GM20431 (cell line): ENCODE measurements around the gene PACS1.

Experiments
- in situ Hi-C: fragments of 300-500 bp; cut with MseI, MboI; formaldehyde crosslinking; loops from one replicate; pipeline ENCODE4 v1.15.0; 2020; ENCODE audit warnings: low sequenced_read_pairs; ENCODE audit not compliant: unreplicated experiment

PACS1 gene

DNA sequence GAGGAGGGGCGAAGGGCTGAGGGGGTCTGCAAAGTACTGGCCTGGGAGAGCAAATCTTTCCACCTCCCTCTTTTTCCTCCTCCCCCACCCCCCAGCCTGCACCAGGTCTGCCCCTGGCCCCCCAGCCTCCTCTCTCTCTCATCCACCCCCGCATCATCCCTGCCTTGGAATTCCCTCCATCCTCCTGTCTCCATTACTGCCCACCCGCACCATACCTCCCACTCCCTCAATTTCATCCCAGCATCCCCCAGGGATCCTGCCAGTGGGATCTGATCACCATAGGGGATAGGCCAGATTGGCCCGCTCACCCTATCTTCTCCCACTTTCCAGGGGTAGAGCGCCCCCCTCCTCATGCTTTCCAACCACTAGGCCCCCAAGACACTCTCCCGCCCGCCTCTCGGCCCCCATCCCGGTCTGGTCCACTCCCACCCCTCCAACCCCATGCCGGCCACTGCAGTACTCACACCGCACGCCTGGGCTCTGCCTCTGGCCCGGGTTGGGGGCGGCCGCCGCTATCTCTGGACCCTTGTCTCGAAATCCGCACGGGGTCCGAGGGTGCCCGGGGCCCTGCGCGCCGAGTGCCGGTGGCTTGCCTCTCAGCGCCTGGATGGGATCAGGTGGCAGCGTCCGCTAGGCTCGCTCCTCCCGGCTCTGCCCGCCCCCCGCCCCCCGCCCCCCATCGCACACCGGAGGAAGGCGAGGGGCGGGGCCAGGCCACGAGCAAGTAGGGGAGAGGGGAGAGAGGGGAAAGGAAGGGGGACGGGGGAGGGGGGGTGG lies 21.3 kb upstream of the PACS1 start, which contains the start of gene GAL3ST3:
Gene GAL3ST3, minus strand, starts transcription at position 615 of the 777 bp plus-strand sequence. CDS start 3,746 bp downstream, outside the sequence.
- in situ Hi-C loops: no loop called here

DNA sequence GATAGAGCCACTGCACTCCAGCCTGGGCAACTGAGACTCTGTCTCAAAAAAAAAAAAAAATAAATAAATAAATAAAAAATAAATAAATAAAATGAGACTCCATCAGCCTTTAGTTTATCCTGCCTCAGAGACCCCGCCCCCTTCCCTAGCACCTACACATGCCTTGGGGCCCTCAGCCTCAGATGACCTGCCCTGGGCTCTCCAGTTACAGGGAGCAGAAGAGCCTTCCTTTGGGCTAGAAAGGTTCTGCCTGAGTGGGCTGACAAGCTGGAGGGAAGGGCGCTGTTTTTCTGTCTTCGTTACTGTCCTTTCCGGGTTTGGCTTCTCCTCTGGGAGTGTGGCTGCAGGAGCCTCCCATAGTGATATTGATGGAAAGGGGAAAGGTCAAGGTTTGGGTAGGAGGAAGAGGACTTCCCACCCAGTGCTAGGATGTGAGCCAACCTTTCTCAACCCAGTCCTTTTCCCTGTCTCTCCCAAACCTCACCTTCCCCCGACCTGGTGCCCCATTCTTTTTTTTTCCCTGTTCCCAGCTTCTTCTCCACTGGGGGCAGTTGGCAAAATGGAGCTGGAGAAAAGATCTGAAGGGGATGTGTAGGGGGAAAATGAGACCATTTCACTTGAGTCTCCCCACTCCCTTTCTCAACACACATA lies 19.4 kb upstream of the PACS1 start:
- in situ Hi-C loops: no loop called here

DNA sequence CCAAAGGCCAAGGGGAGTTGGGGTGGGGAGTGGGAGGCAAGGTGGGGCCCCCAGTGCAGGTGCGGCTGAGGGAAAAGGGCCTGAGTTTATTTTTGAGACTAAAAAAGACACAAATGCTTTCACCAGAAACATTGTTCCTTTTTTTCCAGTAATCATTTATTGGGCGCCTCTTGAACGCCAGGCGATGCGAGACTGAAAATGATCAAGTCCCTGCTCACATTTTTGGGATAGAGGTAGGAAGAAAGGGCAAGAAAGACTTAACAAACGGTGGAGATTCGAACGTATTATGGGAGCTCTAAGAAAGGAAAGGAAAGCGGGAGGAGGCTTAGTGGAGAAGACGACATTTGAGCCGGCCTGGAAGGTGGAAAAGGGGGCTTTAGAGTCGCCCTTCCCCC lies 18.7 kb upstream of the PACS1 start:
- in situ Hi-C loops: no loop called here

DNA sequence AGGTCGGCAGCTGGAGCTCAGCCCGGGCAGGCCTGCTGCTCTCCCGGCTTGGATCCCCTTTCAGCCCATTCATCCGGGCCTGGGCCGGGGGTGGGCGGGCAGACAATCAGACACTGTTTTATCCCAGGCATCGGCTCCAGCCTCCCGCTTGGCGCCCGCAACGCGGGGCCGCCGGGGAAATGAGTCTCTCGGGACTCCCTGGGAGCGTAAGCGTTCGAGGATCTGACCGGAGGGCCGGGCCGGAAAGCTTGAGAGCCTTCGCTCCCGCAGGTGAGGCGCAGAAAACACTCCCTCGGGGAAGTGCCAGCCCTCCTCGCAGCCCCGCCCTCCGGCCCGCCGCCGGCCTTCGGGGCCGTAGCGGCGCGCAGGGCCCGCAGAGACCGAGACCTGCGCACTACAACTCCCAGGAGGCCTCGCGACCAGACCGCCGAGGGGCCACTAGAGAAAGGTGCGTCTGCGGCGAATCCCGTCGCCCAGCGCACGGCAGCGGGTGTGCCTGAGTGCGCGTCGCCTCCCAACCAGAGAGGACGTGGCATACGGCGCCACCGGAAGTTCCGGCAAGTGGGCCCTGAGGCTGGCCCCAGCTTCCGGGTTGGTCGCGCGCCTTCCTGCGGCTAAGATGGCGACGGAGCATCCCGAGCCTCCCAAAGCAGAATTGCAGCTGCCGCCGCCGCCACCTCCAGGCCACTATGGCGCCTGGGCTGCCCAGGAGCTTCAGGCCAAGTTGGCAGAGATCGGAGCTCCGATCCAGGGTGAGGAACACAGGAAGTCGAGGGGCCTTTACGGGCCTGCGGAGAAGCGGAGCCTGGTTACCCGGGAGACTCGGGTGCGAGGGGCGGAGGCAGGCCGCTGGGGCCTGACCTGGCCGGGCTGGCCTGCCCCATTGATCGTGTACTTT lies 18.1 kb upstream of the PACS1 start, which contains the start of gene SF3B2:
Gene SF3B2, plus strand, starts transcription at position 599 of the 898 bp plus-strand sequence. Its CDS starts 21 bp downstream, at position 620.
- in situ Hi-C loops: no loop called here

DNA sequence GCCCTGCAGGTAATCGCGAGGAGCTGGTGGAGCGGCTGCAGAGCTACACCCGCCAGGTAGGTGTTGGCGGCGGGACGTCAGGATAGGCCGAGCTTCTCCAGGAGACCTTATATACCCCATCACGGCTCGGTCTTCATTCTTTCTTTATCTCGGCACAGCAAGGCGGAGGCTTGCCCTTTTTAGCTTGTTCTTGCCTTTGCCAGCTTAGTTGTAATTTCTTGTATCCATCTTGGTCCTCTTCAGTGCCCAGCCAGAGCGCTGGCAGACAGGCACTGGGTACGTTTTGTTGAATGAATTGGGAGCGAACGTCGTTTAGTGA lies 17.4 kb upstream of the PACS1 start:
- in situ Hi-C loops: no loop called here

DNA sequence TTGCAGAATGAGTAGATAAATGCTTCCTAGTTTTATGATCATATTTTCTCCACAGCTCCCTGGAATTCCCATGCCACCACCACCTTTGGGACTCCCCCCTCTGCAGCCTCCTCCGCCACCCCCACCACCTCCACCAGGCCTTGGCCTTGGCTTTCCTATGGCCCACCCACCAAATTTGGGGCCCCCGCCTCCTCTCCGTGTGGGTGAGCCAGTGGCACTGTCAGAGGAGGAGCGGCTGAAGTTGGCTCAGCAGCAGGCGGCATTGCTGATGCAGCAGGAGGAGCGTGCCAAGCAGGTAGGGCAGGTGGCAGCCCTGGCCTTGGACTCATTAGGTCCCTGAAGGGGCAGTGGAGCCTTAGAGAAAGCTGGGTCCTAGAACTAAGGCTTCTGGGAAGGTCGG lies 15.1 kb upstream of the PACS1 start:
- in situ Hi-C loops: no loop called here

DNA sequence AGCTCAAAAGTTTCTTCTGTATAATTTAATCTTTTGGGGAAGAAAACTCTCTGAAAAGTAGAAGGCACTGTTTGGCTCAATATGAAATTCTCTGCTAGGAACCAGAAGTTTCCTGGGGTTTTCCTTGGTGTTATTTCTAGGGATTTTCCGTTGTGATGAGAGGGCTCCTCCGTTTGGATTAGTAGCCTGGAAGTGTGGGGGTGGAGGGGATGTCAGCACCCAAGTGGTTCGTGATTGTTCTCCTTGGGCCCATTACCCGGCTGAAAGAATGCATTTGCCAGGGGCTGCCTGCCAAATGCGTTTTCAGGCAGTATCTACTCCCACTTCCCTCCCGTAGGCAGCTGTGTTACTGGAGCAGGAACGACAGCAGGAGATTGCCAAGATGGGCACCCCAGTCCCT lies 13.6 kb upstream of the PACS1 start:
- in situ Hi-C loops: no loop called here

DNA sequence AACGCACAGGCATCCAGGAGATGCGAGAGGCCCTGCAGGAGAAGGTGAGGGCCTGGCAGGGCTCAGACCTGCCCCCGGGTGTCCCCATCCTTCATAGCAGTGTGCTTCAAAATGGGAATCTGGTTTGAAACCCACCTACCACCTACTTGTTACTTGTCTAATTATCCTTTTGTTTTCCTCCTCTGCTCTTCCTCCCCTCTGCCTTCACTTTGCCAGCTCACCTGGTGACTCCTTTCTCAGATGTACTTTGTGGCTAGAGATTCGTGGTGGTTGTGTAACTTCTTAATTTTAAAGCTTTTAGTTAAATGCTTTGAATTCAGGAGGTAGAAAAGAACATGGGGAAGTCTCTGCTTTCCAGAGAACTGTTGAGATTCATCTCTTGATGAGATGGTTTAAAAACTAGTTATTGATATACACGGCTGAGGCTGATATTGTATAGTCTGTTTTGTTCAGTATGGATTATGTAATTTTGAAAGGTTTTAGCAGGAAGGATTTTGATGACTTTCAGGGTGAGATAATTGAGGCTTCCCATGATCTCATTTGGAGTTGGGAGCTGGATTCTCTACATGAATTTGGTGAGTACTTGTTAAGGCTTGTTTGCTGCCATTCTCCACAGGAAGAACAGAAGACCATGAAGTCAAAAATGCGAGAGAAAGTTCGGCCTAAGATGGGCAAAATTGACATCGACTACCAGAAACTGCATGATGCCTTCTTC lies 9.9 kb upstream of the PACS1 start:
- in situ Hi-C loops: no loop called here

DNA sequence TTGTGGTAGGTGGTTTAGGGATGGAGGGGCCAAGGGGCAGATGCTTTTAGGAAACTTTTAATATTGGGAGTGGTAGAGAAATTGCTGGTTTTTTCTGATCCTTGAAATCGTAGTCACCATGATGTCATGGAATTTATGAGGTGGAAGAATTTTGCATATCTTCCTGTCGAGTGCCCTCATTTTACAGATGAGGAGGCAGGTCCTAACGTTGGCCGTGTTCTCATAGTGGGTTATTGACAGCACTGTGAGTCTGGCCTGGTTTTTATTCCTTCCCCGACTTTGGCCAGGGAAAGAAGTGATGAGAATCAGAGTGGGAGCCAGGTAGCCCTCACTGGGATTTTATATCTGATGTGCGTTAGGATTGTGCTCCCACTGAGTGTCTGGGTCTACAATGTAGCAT lies 8.8 kb upstream of the PACS1 start:
- in situ Hi-C loops: no loop called here

DNA sequence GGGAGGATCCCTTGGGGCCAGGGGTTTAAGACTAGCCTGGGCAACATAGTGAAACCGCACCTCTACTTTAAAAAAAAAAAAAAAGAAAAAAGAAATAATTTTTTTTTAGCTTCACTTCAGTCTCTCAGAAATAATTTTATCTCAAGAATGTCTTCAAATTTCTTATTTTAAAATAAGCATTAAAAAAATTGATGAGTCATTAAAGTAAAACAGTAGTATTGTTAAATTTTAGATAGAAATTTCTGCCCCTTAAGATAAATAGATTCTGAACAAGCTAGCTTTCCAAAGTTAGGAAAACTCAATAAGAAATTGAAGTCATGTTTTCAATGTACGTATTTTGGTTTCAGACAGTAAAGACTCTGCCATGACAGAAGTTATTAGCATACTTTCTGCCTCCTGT lies 7.7 kb upstream of the PACS1 start:
- in situ Hi-C loops: no loop called here

DNA sequence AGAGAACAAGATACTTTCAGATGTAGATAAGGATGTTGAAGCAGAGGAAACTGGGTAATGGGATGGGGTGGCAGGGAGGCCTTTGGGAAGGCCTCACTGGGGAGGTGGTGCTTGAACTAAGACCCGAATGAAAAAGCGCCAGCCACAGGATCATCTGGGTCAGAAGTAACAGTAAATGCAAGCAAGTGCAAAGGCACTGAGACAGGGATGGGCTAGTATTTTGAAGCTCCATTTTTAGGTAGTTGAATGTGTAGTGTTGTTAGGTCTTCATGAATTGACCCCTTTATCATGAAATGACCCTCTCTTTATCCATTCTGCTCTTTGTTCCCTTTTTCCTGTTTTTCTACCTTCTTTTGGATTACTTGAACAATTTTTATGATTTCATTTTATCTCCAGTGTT lies 6.2 kb upstream of the PACS1 start:
- in situ Hi-C loops: no loop called here

DNA sequence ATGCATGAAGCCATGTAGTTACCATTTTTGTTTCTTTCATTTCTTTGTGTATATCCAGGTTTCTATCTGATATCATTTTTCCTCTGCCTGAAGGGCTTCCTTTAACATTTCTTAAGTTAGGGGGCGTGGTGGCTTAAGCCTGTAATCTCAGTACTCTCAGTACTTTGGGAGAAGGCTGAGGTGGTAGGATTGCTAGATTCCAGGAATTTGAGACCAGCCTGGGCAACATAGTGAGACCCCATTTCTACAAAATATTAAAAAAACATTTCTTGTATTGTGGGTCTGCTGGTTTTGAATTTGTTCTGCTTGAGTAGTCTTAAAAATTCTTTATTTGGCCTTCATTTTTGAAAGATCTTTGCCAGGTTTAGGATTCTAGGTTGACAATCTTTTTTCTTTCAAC lies 5.5 kb upstream of the PACS1 start:
- in situ Hi-C loops: no loop called here

DNA sequence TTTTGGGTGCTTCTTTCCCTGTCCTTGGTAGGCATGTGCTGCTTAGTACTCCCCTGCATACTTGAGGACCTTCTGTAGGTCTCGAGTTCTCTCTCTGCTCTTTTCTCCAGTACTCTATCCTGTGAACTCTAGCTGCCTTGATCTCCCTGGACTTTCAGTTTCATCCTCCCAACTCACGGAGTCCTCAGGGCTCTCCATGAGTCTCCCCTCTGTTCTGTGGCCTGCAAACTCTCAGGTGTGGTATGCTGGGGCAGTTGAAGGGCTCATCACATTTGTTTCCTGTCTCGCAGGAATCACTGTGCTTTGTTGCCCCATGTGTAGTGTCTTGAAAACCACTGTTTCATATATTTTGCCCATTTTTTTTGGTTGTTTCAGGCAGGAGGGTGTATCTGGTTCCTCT lies 3.3 kb upstream of the PACS1 start:
- in situ Hi-C loops: loop anchor here (5.0 kb wide), 1 partner anchor 66 kb away; no protein-coding TSS in a partner anchor

DNA sequence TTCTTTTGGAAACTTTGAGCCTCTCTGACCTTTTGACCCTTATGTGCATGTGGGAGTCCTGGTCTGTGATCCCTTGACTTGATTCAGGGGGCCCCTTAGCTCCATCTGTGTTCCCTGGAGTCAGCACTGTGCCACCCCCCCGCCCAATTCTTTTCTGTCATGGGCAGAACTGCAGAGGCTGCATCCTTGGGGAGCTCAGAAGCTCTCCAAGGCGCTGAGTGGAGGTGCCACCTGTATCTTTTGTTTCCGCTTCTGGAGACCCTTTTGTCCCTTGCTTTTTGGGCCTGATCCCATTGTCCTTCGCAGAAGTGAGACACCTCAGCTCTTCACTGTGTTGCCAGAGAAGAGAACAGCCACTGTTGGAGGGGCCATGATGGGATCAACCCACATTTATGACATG lies 2.4 kb upstream of the PACS1 start:
- in situ Hi-C loops: loop anchor here (5.0 kb wide), 1 partner anchor 65 kb away; no protein-coding TSS in a partner anchor

DNA sequence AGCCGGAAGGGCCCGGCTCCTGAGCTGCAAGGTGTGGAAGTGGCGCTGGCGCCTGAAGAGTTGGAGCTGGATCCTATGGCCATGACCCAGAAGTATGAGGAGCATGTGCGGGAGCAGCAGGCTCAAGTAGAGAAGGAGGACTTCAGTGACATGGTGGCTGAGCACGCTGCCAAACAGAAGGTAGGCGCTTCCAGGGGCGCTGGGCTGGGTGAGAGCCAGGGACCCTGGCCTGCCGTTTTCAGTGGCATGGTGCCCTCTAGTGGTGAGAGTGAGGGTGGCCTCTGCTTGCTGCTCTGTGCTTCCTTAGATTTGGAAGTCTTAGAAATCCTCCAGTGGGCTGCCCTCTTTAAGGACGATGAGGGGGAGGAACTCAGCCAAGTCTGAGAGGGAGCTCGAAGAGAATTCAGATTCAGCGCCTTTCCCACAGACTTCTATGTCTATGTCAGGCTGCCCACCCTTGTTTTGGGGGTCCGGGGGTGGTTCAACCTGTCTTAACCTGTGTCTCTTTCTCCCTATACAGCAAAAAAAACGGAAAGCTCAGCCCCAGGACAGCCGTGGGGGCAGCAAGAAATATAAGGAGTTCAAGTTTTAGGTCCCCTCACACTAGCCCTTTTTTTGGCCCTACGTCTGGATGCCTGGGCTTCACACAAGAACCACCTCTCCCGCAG lies 1.8 kb upstream of the PACS1 start:
- in situ Hi-C loops: loop anchor here (5.0 kb wide), 1 partner anchor 64 kb away; no protein-coding TSS in a partner anchor

DNA sequence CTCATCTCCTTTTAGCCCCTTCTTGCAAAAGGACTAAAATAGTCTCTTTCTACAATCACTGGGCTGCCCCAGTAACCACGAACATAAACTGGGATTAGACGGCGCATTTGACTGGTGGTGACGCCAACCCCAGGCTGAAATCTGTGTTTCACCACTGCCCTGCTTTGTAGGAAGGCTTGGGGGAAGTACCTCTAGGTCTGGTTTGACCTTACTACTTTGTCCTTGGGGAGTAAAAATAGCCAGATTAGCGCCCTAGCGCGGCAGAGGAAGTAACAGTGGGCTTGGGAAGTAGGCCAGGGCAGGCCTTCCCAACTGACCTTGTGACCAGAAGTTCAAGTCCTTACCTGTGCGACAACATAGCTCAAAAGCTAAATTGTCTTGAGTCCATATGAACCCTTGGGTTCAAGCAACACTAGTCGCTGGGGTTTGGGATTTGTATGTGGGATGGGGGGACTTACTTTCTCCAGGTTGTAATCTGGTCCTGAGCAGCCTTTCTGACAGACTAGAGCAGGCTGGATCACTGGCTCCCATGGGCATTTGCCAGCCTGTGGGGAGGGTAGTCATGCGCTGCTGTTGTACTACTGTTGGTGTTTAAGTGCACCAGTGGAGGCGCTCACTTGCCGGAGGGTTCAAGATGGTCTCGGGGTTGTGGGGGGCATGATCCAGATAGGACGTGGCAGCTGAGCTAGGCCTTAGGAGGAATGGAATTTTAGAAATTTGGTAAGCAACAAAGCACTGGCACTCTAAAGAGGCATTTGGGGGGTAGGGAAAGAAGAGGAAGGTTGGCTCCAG lies 953 bp upstream of the PACS1 start:
- in situ Hi-C loops: loop anchor here (5.0 kb wide), 1 partner anchor 63 kb away; no protein-coding TSS in a partner anchor

DNA sequence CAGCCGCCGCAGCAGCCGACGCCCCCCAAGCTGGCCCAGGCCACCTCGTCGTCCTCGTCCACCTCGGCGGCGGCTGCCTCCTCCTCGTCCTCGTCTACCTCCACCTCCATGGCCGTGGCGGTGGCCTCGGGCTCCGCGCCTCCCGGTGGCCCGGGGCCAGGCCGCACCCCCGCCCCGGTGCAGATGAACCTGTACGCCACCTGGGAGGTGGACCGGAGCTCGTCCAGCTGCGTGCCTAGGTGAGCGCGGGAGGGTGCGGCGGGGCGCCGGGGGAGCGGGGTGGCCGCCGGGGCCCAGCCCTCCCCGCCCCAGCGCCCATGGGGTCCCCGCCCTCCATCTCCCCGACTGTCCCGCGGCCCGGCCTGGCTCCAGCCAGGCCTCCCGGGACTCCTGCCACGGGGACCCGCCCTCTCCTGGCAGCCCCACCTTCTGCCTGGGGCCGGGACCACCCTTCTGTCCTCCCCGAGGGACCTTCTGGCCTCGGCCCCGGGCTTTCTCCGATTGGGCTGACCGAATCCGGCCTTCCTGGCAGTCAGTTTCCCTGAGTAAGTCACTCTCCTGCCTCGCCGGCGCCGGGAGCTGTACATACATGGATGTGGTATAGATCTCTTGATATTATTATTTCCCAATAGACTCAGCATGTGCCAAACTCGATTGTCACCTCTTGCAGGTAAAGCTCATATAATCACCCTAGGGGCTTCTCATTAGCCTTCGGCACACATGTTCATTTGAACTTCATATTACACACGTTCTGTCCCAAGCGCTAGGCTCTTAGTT lies 720 bp downstream of the PACS1 start:
- in situ Hi-C loops: no loop called here

DNA sequence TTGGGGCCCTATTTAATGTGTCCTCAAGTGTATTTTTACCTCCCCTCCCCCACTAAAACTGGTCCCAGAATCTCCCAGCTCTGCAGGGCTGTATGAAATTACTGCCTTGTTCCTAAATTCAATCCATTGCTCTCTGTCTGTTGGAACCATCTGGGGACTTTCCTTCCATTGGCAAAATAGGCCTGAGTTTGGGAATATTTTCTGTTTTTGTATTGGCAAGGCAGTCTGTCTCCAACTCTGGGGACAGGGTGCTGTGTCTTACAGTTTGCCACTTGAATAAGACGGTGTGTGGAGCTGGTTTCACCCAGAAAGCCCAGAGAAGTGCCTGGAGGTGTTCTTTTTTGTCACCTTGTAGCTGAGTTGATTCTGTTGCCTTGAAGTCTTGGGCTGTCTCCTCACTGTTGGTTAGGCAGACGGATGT lies 1.3 kb downstream of the PACS1 start:
- in situ Hi-C loops: no loop called here
